Measurements from ENCODE around the gene RBM33.

GRCh38 chr7:155665957-155666287, 21.5 kb downstream of the RBM33 start:
- no peak for TF ChIP-seq FOXJ3 (CRISPR knock-in tag; IDR thresholded peaks at IDR 0.05; ENCODE audit: borderline replicate concordance)
- TF ChIP-seq FOXP4 (CRISPR knock-in tag; IDR thresholded peaks at IDR 0.05), result no peak
- no peak for TF ChIP-seq EMX1 (CRISPR knock-in tag; IDR thresholded peaks at IDR 0.05)
- TF ChIP-seq CTCF (IDR thresholded peaks at IDR 0.05), result no peak

All from WTC11 (cell line).